HG03108 (cell line): ENCODE results near the gene TMEM128.
"Not testable (repeated sequence)": the region's sequence is repeated elsewhere in the genome, so short reads cannot be mapped to it uniquely, and the experiment has no call there.

Experiments used
- ATAC-seq: cut with Tn5 transposase; IDR thresholded peaks from one replicate; pipeline ENCODE4 v1.9.1; 2021; ENCODE audit warnings: moderate library complexity; ENCODE audit not compliant: unreplicated experiment

TMEM128 gene

GRCh38 chr4:4200624-4201023, 47.4 kb downstream of the TMEM128 start:
- ATAC-seq: no peak

DNA sequence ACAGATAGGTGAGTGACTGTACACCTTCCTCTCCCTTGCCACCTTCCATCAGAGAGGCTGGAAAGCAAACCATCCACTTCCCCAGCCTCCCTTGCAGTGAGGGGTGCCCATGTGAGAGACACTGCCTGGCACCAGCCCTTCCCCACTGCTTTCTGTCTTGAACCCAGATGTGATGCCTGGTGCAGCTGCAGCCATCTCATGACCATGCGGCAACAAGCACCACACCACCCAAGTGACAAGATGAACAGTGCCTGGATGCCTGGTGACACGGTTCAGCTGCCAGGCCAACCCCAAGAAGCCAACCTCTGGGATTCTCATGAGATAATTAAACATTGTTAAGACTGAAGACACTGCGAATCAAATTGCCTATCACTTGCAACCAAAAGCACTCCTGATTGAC, 52.7 kb downstream of the TMEM128 start:
- ATAC-seq: no peak

- ATAC-seq: not testable (repeated sequence)
Measured at GRCh38 chr4:4188557-4188956, 59.5 kb downstream of the TMEM128 start.
